ENCODE measurements around the gene ABHD12.

DNA sequence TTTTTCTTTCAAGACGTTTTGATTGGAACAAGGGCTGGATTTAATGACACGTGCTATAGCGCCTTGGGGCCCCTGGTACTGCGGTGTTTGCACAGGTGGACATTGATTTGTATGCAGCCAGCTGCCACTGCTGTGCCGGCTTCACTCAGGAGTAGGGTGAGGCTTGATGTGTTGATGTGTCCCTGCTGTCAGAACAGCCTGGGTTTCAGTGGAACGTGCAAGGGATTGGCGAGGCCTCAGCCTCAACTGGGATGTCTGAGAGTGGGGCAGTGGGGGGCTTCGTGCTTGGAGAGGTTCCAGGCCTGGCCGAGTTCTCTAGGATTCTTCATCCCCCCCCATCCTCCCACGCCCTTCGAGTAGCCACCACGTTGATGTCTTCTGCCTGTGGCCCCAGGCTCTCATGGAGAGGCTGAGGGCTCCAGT lies 119.8 kb downstream of the ABHD12 start:
- TF ChIP-seq, protein P1, sequence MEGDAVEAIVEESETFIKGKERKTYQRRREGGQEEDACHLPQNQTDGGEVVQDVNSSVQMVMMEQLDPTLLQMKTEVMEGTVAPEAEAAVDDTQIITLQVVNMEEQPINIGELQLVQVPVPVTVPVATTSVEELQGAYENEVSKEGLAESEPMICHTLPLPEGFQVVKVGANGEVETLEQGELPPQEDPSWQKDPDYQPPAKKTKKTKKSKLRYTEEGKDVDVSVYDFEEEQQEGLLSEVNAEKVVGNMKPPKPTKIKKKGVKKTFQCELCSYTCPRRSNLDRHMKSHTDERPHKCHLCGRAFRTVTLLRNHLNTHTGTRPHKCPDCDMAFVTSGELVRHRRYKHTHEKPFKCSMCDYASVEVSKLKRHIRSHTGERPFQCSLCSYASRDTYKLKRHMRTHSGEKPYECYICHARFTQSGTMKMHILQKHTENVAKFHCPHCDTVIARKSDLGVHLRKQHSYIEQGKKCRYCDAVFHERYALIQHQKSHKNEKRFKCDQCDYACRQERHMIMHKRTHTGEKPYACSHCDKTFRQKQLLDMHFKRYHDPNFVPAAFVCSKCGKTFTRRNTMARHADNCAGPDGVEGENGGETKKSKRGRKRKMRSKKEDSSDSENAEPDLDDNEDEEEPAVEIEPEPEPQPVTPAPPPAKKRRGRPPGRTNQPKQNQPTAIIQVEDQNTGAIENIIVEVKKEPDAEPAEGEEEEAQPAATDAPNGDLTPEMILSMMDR (IDR thresholded peaks at IDR 0.05; ENCODE audit: insufficient read depth, low read length, poor library complexity, severe bottlenecking), result no peak
- TF ChIP-seq EZH2phosphoT487 (conservative IDR thresholded peaks at IDR 0.05; ENCODE audit: low read length), result no peak

All from SU-DHL-6 (cell line).